RWPE2 (cell line): Measurements from ENCODE around the gene PCDH19.

ENCODE experiments used
- ATAC-seq: fragments of 200-7000 bp; cut with Tn5 transposase; 3 replicates; pipeline ENCODE4 v1.9.1; 2021; ENCODE audit warnings: low read depth
- DNase-seq: peaks from one replicate; pipeline ENCODE4 v3.0.0-alpha.2; 2020; ENCODE audit warnings: low spot score
- H3K27ac ChIP-seq: fragments of 450-650 bp; 2 replicates; pipeline ENCODE4 v1.5.1; 2017; ENCODE audit warnings: mild to moderate bottlenecking; ENCODE audit not compliant: poor library complexity, severe bottlenecking
- H3K27me3 ChIP-seq: fragments of 250-450 bp; sonication (Bioruptor Pico); 2 replicates; pipeline ENCODE4 v1.5.1; 2021; ENCODE audit warnings: mild to moderate bottlenecking, moderate library complexity; ENCODE audit not compliant: insufficient read depth, poor library complexity, severe bottlenecking
- H3K36me3 ChIP-seq: fragments of 250-450 bp; sonication (Bioruptor Pico); 2 replicates; pipeline ENCODE4 v1.5.1; 2020; ENCODE audit warnings: low read depth, mild to moderate bottlenecking, moderate library complexity
- H3K4me1 ChIP-seq: fragments of 250-450 bp; sonication (Bioruptor Pico); 2 replicates; pipeline ENCODE4 v1.5.1; 2021; ENCODE audit warnings: mild to moderate bottlenecking, moderate library complexity; ENCODE audit not compliant: insufficient read depth, poor library complexity, severe bottlenecking
- H3K4me3 ChIP-seq: fragments of 250-450 bp; sonication (Bioruptor Pico); 2 replicates; pipeline ENCODE4 v1.5.1; 2021; ENCODE audit warnings: mild to moderate bottlenecking, moderate library complexity; ENCODE audit not compliant: severe bottlenecking
- H3K9me3 ChIP-seq: fragments of 250-450 bp; sonication (Bioruptor Pico); 2 replicates; pipeline ENCODE4 v1.5.1; 2021; ENCODE audit warnings: mild to moderate bottlenecking, moderate library complexity; ENCODE audit not compliant: severe bottlenecking
- CTCF ChIP-seq: fragments of 450-650 bp; IDR thresholded peaks from one replicate; pipeline ENCODE4 v1.5.1; 2017; ENCODE audit warnings: mild to moderate bottlenecking, moderate library complexity; ENCODE audit not compliant: poor library complexity, severe bottlenecking

PCDH19 gene

DNA sequence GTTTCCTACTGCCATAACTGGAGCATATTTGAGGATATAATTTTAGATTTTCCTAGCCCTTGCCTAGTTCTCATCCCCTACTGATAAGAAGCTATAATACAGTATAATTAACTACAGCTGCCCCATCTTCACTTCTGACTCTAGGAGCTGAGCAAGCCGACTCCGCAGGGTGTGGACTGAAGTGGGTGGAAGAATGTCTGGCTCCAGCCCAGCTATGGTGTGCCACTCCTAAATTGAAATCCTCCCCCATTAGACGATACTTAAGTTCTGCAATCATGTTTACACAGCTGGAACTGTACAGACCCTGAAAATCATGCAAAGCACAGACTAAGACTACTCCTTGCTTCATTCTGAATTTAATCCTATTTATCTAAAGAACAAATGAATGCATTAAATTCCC lies 93.1 kb downstream of the PCDH19 start:
- ATAC-seq (no peak), DNase-seq (no peak)

DNA sequence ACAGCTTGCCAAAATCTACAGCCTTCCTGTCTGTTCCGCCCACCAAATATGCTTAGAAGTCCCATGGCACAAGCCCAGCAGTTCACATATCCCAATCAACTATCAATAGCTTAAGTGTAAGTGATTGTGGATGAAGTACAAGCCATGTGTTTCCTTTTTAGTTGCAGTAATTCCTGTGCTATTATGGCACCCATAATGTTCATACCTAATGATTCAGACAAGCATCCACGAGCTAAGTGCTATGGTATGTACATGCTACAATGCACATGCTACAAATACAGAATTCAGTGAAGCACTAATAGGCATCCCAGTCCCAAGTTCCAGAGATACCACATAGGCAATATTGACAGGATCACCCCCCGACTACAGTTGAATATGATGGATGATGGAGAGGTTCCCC lies 94.5 kb downstream of the PCDH19 start:
- DNase-seq: no peak
- H3K9me3 ChIP-seq: no peaks in the 10 kb centered on the region
- no peak overlapping the region for H3K4me3 ChIP-seq
- no peaks in the 10 kb centered on the region for H3K27me3 ChIP-seq
- H3K36me3 ChIP-seq: no peaks in the 10 kb centered on the region
- TF ChIP-seq CTCF: no peak
- H3K4me1 ChIP-seq: no peaks in the 10 kb centered on the region
- H3K27ac ChIP-seq: no peak overlapping the region
- ATAC-seq: no peak

More for the DNA sequence above, 93.1 kb downstream of the PCDH19 start:
- no peaks in the 10 kb centered on the region for H3K9me3 ChIP-seq
- no peak overlapping the region for H3K4me3 ChIP-seq
- H3K27me3 ChIP-seq: no peaks in the 10 kb centered on the region
- no peaks in the 10 kb centered on the region for H3K4me1 ChIP-seq
- H3K36me3 ChIP-seq: no peaks in the 10 kb centered on the region
- H3K27ac ChIP-seq: no peak overlapping the region
- no peak for TF ChIP-seq CTCF

- Histone ChIP-seq H3K27me3 (no peaks in the 10 kb centered on the region), H3K4me3 (no peak overlapping the region), H3K9me3 (no peaks in the 10 kb centered on the region), H3K4me1 (no peaks in the 10 kb centered on the region), H3K36me3 (no peaks in the 10 kb centered on the region), H3K27ac (no peak overlapping the region)
- no peak for TF ChIP-seq CTCF
- no peak for DNase-seq
- no peak for ATAC-seq
These were observed 110.5 kb downstream of the PCDH19 start for GRCh38 chrX:100299559-100299958.

DNA sequence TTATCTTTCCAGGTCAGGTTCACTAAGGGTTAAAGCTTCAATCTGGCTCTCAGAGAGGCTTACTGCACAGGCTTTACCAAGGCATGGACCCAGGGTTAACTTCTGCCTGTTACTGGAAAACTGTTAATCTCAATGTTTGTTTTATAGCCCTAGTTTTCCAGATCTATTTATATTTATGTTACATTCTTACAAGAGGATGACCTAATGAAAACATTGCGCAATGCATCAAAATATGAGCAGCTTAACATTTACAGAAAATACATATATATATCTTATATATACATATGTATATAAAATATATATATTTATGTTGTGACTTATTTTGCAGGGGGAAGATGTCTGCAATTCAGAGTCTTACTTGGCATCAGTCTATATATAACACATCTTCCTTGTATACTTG lies 112.3 kb downstream of the PCDH19 start:
- Histone ChIP-seq H3K27me3 (no peaks in the 10 kb centered on the region), H3K4me3 (no peak overlapping the region), H3K4me1 (no peaks in the 10 kb centered on the region), H3K36me3 (no peaks in the 10 kb centered on the region), H3K9me3 (no peaks in the 10 kb centered on the region), H3K27ac (no peak overlapping the region)
- no peak for DNase-seq
- no peak for ATAC-seq
- no peak for TF ChIP-seq CTCF

- H3K9me3 ChIP-seq: no peaks in the 10 kb centered on the region
- H3K27ac ChIP-seq: no peak overlapping the region
- H3K4me1 ChIP-seq: no peaks in the 10 kb centered on the region
- no peak for TF ChIP-seq CTCF
- ATAC-seq (no peak), DNase-seq (no peak)
- no peaks in the 10 kb centered on the region for H3K27me3 ChIP-seq
- H3K4me3 ChIP-seq: no peak overlapping the region
- H3K36me3 ChIP-seq: no peaks in the 10 kb centered on the region
These were observed 113.8 kb downstream of the PCDH19 start for GRCh38 chrX:100296183-100296753.
